Liver (tissue), 3 donors: Measurements from ENCODE around the gene DCAF8.

Source experiments
- ATF3 ChIP-seq: IDR thresholded peaks from 2 replicates; pipeline ENCODE4 v1.6.1; 2016; ENCODE audit warnings: antibody characterized with exemption
- CTCF ChIP-seq: fragments of 150-350 bp; IDR thresholded peaks from 2 replicates; pipeline ENCODE4 v1.5.1; 2017; ENCODE audit warnings: improper control_type of control experiment, low read depth, low read length; ENCODE audit not compliant: missing input control
- GABPA ChIP-seq, 2 donors: IDR thresholded peaks in 1 of 2; conservative IDR thresholded peaks in 1 of 2; 2 replicates each; pipeline ENCODE4 v1.6.1; 2016; ENCODE audit warnings: antibody characterized with exemption in 2 of 2, mild to moderate bottlenecking in 1 of 2, moderate library complexity in 1 of 2
- JUND ChIP-seq, 2 donors: IDR thresholded peaks; 2 replicates each; pipeline ENCODE4 v1.6.1; 2016; ENCODE audit warnings: antibody characterized with exemption in 2 of 2
- MAX ChIP-seq: IDR thresholded peaks from 2 replicates; pipeline ENCODE4 v1.6.1; 2016; ENCODE audit warnings: antibody characterized with exemption
- NR2F2 ChIP-seq: IDR thresholded peaks from 2 replicates; pipeline ENCODE4 v1.6.1; 2016; ENCODE audit warnings: antibody characterized with exemption
- RAD21 ChIP-seq, 2 donors: IDR thresholded peaks; 2 replicates each; pipeline ENCODE4 v1.6.1; 2016; ENCODE audit warnings: antibody characterized with exemption in 2 of 2, mild to moderate bottlenecking in 2 of 2
- REST ChIP-seq: IDR thresholded peaks from 2 replicates; pipeline ENCODE4 v1.6.1; 2016; ENCODE audit warnings: antibody characterized with exemption, mild to moderate bottlenecking
- RXRA ChIP-seq, 2 donors: IDR thresholded peaks; 2 replicates each; pipeline ENCODE4 v1.6.1; 2017 to 2018; ENCODE audit warnings: antibody characterized with exemption in 2 of 2, mild to moderate bottlenecking in 1 of 2
- SP1 ChIP-seq: IDR thresholded peaks from 2 replicates; pipeline ENCODE4 v1.6.1; 2018; ENCODE audit warnings: antibody characterized with exemption, mild to moderate bottlenecking
- TAF1 ChIP-seq: conservative IDR thresholded peaks from 2 replicates; pipeline ENCODE4 v1.6.1; 2016; ENCODE audit warnings: antibody characterized with exemption, mild to moderate bottlenecking
- YY1 ChIP-seq: IDR thresholded peaks from 2 replicates; pipeline ENCODE4 v1.6.1; 2016; ENCODE audit warnings: antibody characterized with exemption, mild to moderate bottlenecking
- ZBTB33 ChIP-seq: IDR thresholded peaks from 2 replicates; pipeline ENCODE4 v1.6.1; 2016; ENCODE audit warnings: antibody characterized with exemption
- donor health status: healthy.
- donor health status: healthy.

- TF ChIP-seq CTCF (no peak), ZBTB33 (no peak), RXRA (IDR thresholded peaks at IDR 0.05) (no peak), JUND (IDR thresholded peaks at IDR 0.05) (no peak), TAF1 (no peak), REST (no peak), GABPA (IDR thresholded peaks at IDR 0.05 in 1 of 2, conservative IDR thresholded peaks at IDR 0.05 in 1 of 2) (no peak), ATF3 (no peak), SP1 (no peak), YY1 (no peak), RAD21 (IDR thresholded peaks at IDR 0.05) (no peak), MAX (no peak), NR2F2 (no peak)
Measured at GRCh38 chr1:160220301-160220700, 42.0 kb downstream of the DCAF8 start.
